Adrenal gland (tissue), 12 donors: Measurements from ENCODE around the gene CACNG5. TPM values are rescaled to one million over a fixed set of nuclear protein-coding genes. Genes with fewer than 3 reads are reported as not detected.

Source experiments
- DNase-seq, 7 donors: peaks; one replicate each; pipeline ENCODE4 v3.0.0-alpha.2; 2019 to 2020
- H3K27ac ChIP-seq, 5 donors: fragments of 200-600 bp; sonication (generic) in 4 of 5; 1 replicate in 3 of 5; 2 replicates in 2 of 5; pipeline versions ENCODE4 v1.5.1 to v1.8.0; 2016 to 2020; ENCODE audit warnings: mild to moderate bottlenecking in 1 of 5
- H3K27me3 ChIP-seq: fragments of 200-600 bp; 2 replicates; pipeline ENCODE4 v1.8.0; 2021
- H3K36me3 ChIP-seq, 2 donors: fragments of 200-600 bp; replicated peaks in 1 of 2; 1 replicate in 1 of 2; 2 replicates in 1 of 2; pipeline versions ENCODE4 v1.5.1 to v1.8.0; 2018 to 2022
- H3K4me1 ChIP-seq, 2 donors: fragments of 200-600 bp; replicated peaks in 1 of 2; 1 replicate in 1 of 2; 2 replicates in 1 of 2; pipeline versions ENCODE4 v1.5.1 to v1.8.0; 2018 to 2021
- H3K4me3 ChIP-seq, 4 donors: fragments of 200-600 bp; sonication (generic) in 3 of 4; one replicate each; pipeline ENCODE4 v1.5.1; 2016 to 2018
- H3K9me3 ChIP-seq, 3 donors: fragments of 200-600 bp; sonication (generic) in 1 of 3; replicated peaks in 1 of 3; 1 replicate in 2 of 3; 2 replicates in 1 of 3; pipeline versions ENCODE4 v1.5.1 to v1.8.0; 2016 to 2021
- POLR2A ChIP-seq, 2 donors: fragments of 450-650 bp; IDR thresholded peaks; one replicate each; pipeline ENCODE4 v1.6.1; 2017; ENCODE audit warnings: antibody characterized with exemption in 2 of 2, mild to moderate bottlenecking in 2 of 2, moderate library complexity in 1 of 2
- WGBS, 4 donors: extraction: QIAGEN DNeasy Blood & Tissue Kit in 2 of 4; methylation state at CpG; one replicate each; pipeline versions ENCODE4 v1.1.5 to v1.1.7; 2013 to 2017; 5-methylcytosine and 5-hydroxymethylcytosine counted together
- intact Hi-C, 2 donors: fragments of 100-400 bp; cut with DNase I; formaldehyde crosslinking; loops; one replicate each; pipeline versions ENCODE4 v1.14.1 to v1.15.0; 2022 to 2023
- polyA plus RNA-seq, 3 donors: library from polyadenylated mRNA; stranded (reverse); fragments of 200-250 nt in 2 of 3; fragments of 350-450 nt in 1 of 3; fragmentation: Illumina TruSeq in 1 of 3; extraction: RNeasy Lipid Tissue Mini Kit (QIAGEN cat#74804) in 1 of 3; gene quantifications; one replicate each; pipeline ENCODE4 v1.2.3, GENCODE V29; 2013 to 2014
- total RNA-seq, 9 donors: library from RNA; depleted of rRNA in 4 of 9; stranded (reverse); fragments of >200 nt in 4 of 9; fragments of 120-200 nt in 1 of 9; fragmentation: NEBNext Ultra II Directional in 1 of 9; extraction: Animal tissue kit (Norgen Biotek cat#: 25700) in 1 of 9; gene quantifications; one replicate each; pipeline versions ENCODE4 v1.1.0 to v1.2.4, GENCODE V29; 2013 to 2023
- TF ChIP-seq, protein P1 (sequence below), 6 experiments: fragments of 450-650 bp in 4 of 6; fragments of 200-600 bp in 2 of 6; sonication (generic) in 1 of 6; IDR thresholded peaks; 1 replicate in 5 of 6; 2 replicates in 1 of 6; pipeline versions ENCODE4 v1.5.1 to v1.8.0; 2016 to 2021; ENCODE audit warnings: antibody characterized with exemption in 6 of 6, mild to moderate bottlenecking in 2 of 6, moderate library complexity in 1 of 6
- donor health status: healthy with polysubstance abuse.
- donor health status: Bipolar disorder and iron deficiency.
- donor health status: DM: yes; HTN: yes; CAD: no.
- donor health status: DM: no; HTN: no; CAD: no.
- donor health status: DM: no; HTN: no; CAD: no.
- donor health status: DM: yes; HTN: yes; CAD: no.

Gene CACNG5
- total and polyA plus RNA-seq, 12 donors: not detected

DNA sequence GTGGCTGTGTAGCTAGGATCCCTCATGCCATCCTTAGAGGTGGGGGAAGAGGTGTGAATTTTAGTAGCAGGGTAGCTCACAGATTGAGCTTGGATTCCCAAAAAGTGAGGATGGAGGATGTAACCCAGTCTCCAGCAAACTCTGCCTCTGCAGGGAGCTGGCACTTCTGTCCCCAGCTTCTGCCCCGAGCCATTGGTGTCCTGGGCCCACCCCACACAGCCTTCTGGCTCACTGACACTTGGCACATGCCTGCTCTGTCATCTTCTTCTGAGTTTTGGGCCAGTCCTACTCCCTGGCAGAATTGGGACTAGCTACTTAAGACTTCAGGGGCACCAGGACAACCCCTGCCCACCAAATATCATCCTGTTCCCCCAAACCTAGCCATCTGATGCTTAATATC lies 2.3 kb downstream of the CACNG5 start:
- DNase-seq: no peak
- no peaks in the 10 kb centered on the region for H3K4me1 ChIP-seq
- TF ChIP-seq POLR2A (IDR thresholded peaks at IDR 0.05): no peak
- TF ChIP-seq, protein P1, sequence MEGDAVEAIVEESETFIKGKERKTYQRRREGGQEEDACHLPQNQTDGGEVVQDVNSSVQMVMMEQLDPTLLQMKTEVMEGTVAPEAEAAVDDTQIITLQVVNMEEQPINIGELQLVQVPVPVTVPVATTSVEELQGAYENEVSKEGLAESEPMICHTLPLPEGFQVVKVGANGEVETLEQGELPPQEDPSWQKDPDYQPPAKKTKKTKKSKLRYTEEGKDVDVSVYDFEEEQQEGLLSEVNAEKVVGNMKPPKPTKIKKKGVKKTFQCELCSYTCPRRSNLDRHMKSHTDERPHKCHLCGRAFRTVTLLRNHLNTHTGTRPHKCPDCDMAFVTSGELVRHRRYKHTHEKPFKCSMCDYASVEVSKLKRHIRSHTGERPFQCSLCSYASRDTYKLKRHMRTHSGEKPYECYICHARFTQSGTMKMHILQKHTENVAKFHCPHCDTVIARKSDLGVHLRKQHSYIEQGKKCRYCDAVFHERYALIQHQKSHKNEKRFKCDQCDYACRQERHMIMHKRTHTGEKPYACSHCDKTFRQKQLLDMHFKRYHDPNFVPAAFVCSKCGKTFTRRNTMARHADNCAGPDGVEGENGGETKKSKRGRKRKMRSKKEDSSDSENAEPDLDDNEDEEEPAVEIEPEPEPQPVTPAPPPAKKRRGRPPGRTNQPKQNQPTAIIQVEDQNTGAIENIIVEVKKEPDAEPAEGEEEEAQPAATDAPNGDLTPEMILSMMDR (IDR thresholded peaks at IDR 0.05): no peak
- H3K36me3 ChIP-seq: no peaks in the 10 kb centered on the region
- no peak overlapping the region for H3K27ac ChIP-seq
- peaks cover 30% of the 10 kb centered on the region for H3K27me3 ChIP-seq
- 88 to 96% (median 92%) methylated on average over 1 of the region's 1 CpG; no CpG with 5 or more reads in 1 of the 4 donors for WGBS, 4 donors
- intact Hi-C loops: no loop called here
- H3K9me3 ChIP-seq: no peaks in the 10 kb centered on the region
- H3K4me3 ChIP-seq: no peak overlapping the region

GRCh38 chr17:66837885-66838665 lies 3.2 kb downstream of the CACNG5 start:
- Histone ChIP-seq H3K4me3 (no peak overlapping the region), H3K36me3 (no peaks in the 10 kb centered on the region), H3K9me3 (no peaks in the 10 kb centered on the region), H3K27me3 (peaks cover 26% of the 10 kb centered on the region), H3K4me1 (no peaks in the 10 kb centered on the region), H3K27ac (no peak overlapping the region)
- WGBS, 4 donors: 74 to 80% (median 79%) methylated on average over 10 to 11 of the region's 11 CpGs
- intact Hi-C loops: no loop called here
- DNase-seq: no peak
- TF ChIP-seq POLR2A (IDR thresholded peaks at IDR 0.05): no peak
- TF ChIP-seq, protein P1 (IDR thresholded peaks at IDR 0.05): no peak

- 85 to 90% (median 87%) methylated on average over 9 of the region's 9 CpGs for WGBS, 4 donors
- H3K27ac ChIP-seq: no peak overlapping the region
- TF ChIP-seq, protein P1 (IDR thresholded peaks at IDR 0.05): no peak
- H3K36me3 ChIP-seq: no peaks in the 10 kb centered on the region
- no peaks in the 10 kb centered on the region for H3K9me3 ChIP-seq
- no peak overlapping the region for H3K4me3 ChIP-seq
- H3K4me1 ChIP-seq: no peaks in the 10 kb centered on the region
- peaks cover 16% of the 10 kb centered on the region for H3K27me3 ChIP-seq
- DNase-seq: peak in 1 of 7 donors; percentile 15
- intact Hi-C loops: no loop called here
Observed at GRCh38 chr17:66839616-66840015, 4.7 kb downstream of the CACNG5 start.

- intact Hi-C loops: no loop called here
- peak in 1 of 7 donors; percentile 21 for DNase-seq
- H3K9me3 ChIP-seq: no peaks in the 10 kb centered on the region
- peaks cover 12% of the 10 kb centered on the region for H3K27me3 ChIP-seq
- no peak overlapping the region for H3K4me3 ChIP-seq
- 73 to 80% (median 76%) methylated on average over 1 to 10 of the region's 10 CpGs for WGBS, 4 donors
- no peaks in the 10 kb centered on the region for H3K36me3 ChIP-seq
- TF ChIP-seq, protein P1 (IDR thresholded peaks at IDR 0.05): no peak
- TF ChIP-seq POLR2A (IDR thresholded peaks at IDR 0.05): no peak
- H3K4me1 ChIP-seq: no peaks in the 10 kb centered on the region
- no peak overlapping the region for H3K27ac ChIP-seq
Observed at GRCh38 chr17:66840061-66840460, 5.1 kb downstream of the CACNG5 start.
